Keratinocyte (primary cell): ENCODE measurements around the gene DHRS12. TPM values are rescaled to one million over a fixed set of nuclear protein-coding genes. Genes with fewer than 3 reads are reported as not detected.

Experiments used
- DNase-seq: peaks from one replicate; pipeline ENCODE4 v3.0.0-alpha.2; 2011; ENCODE audit warnings: low read depth, missing footprints, low spot score
- FAIRE-seq: peaks from 2 replicates; lab custom pipeline; 2011; peaks lifted over from hg19 to GRCh38; lab: Jason Lieb, UNC
- H2AFZ ChIP-seq: 2 replicates; pipeline ENCODE4 v1.6.0; 2012; ENCODE audit warnings: low read length, control low read depth, inconsistent platforms; ENCODE audit not compliant: control insufficient read depth
- H3K27ac ChIP-seq: 2 replicates; pipeline ENCODE4 v1.5.1; 2011; ENCODE audit warnings: low read length; ENCODE audit not compliant: control insufficient read depth, insufficient read depth
- H3K27me3 ChIP-seq: 3 replicates; pipeline ENCODE4 v1.6.0; 2011; ENCODE audit warnings: low read length; ENCODE audit not compliant: control insufficient read depth, insufficient read depth; ENCODE audit errors: extremely low read depth
- H3K36me3 ChIP-seq, 2 experiments: 2 replicates in 1 of 2; 3 replicates in 1 of 2; pipeline ENCODE4 v1.5.1; 2011; ENCODE audit warnings: low read length in 2 of 2, mild to moderate bottlenecking in 1 of 2; ENCODE audit not compliant: control insufficient read depth in 2 of 2, insufficient read depth in 2 of 2; ENCODE audit errors: extremely low read depth in 1 of 2
- H3K4me1 ChIP-seq: 3 replicates; pipeline ENCODE4 v1.5.1; 2011; ENCODE audit warnings: low read length; ENCODE audit not compliant: control insufficient read depth, insufficient read depth; ENCODE audit errors: extremely low read depth
- H3K4me2 ChIP-seq: 3 replicates; pipeline ENCODE4 v1.6.0; 2011; ENCODE audit warnings: low read depth, low read length; ENCODE audit not compliant: control insufficient read depth, insufficient read depth; ENCODE audit errors: extremely low read depth
- H3K4me3 ChIP-seq, 3 experiments: fragments of 200-600 bp in 1 of 3; sonication (generic) in 1 of 3; 2 replicates in 2 of 3; 3 replicates in 1 of 3; pipeline ENCODE4 v1.5.1; 2011 to 2016; ENCODE audit warnings: low read length in 3 of 3, mild to moderate bottlenecking in 3 of 3, control low read depth in 2 of 3, inconsistent platforms in 1 of 3, low read depth in 1 of 3, mixed read lengths in 1 of 3, mixed run types in 1 of 3, moderate library complexity in 1 of 3; ENCODE audit not compliant: control insufficient read depth in 2 of 3, insufficient read depth in 2 of 3; ENCODE audit errors: extremely low read depth in 1 of 3
- H3K79me2 ChIP-seq: 2 replicates; pipeline ENCODE4 v1.6.0; 2012; ENCODE audit warnings: low read length; ENCODE audit not compliant: control insufficient read depth, insufficient read depth
- H3K9ac ChIP-seq: 3 replicates; pipeline ENCODE4 v1.6.0; 2011; ENCODE audit warnings: low read length; ENCODE audit not compliant: control insufficient read depth, insufficient read depth; ENCODE audit errors: extremely low read depth
- H3K9me1 ChIP-seq: 3 replicates; pipeline ENCODE4 v1.6.0; 2011; ENCODE audit warnings: low read length; ENCODE audit not compliant: control insufficient read depth, insufficient read depth; ENCODE audit errors: extremely low read depth
- H3K9me3 ChIP-seq: 2 replicates; pipeline ENCODE4 v1.5.1; 2012; ENCODE audit warnings: low read depth, low read length; ENCODE audit not compliant: control insufficient read depth
- H4K20me1 ChIP-seq: 3 replicates; pipeline ENCODE4 v1.6.0; 2011; ENCODE audit warnings: low read length; ENCODE audit not compliant: control insufficient read depth, insufficient read depth; ENCODE audit errors: extremely low read depth
- CTCF ChIP-seq, 3 experiments: IDR thresholded peaks in 1 of 3; conservative IDR thresholded peaks in 1 of 3; optimal IDR thresholded peaks in 1 of 3; 2 replicates in 2 of 3; 3 replicates in 1 of 3; pipeline versions ENCODE3 to v1.5.1; 2011; ENCODE audit warnings: low read length in 3 of 3, mild to moderate bottlenecking in 3 of 3, moderate library complexity in 2 of 3, control low read depth in 1 of 3, inconsistent platforms in 1 of 3; ENCODE audit not compliant: insufficient read depth in 2 of 3; ENCODE audit errors: extremely low read depth in 1 of 3
- EZH2 ChIP-seq: IDR thresholded peaks from one replicate; pipeline ENCODE4 v1.6.1; 2012; ENCODE audit warnings: inconsistent platforms, mild to moderate bottlenecking, low read length, moderate library complexity
- dilution Hi-C: fragments of 300-500 bp; cut with MboI; formaldehyde crosslinking; loops from one replicate; pipeline ENCODE4 v1.7.0; 2020; ENCODE audit warnings: low sequenced_read_pairs; ENCODE audit not compliant: extremely low pct_ligation_motif_present
- polyA plus RNA-seq, 5 experiments: library from polyadenylated mRNA; depleted of rRNA in 3 of 5; stranded (reverse) in 3 of 5; stranded (forward) in 1 of 5; unstranded in 1 of 5; fragments of >200 nt; gene quantifications; 1 replicate in 1 of 5; 2 replicates in 3 of 5; 3 replicates in 1 of 5; pipeline versions ENCODE4 v1.2.1 to v1.2.3, GENCODE V29; 2011 to 2012; ENCODE audit warnings: missing spikeins in 2 of 5, low read depth in 1 of 5, low replicate concordance in 1 of 5

The DHRS12 gene
- polyA plus RNA-seq, 1 donor (not counting 4 experiments of a cell fraction or from before 2014, with no cell fraction given) = 6.1 TPM

GRCh38 chr13:51730927-51731326 lies 73.0 kb downstream of the DHRS12 start:
- H3K27ac ChIP-seq = no peak overlapping the region
- H3K27me3 ChIP-seq = no peaks in the 10 kb centered on the region
- dilution Hi-C loops = no loop called here
- TF ChIP-seq EZH2 (no peak), CTCF (optimal IDR thresholded peaks at IDR 0.05 in 1 of 3, IDR thresholded peaks at IDR 0.05 in 1 of 3, conservative IDR thresholded peaks at IDR 0.05 in 1 of 3; ENCODE audit: extremely low read depth in 1 of 3, insufficient read depth in 2 of 3, low read length in 3 of 3) (no peak)
- no peak overlapping the region for H3K4me2 ChIP-seq
- H3K79me2 ChIP-seq = peaks cover 10% of the 10 kb centered on the region
- no peaks in the 10 kb centered on the region for H4K20me1 ChIP-seq
- peaks cover 15 to 52% of the 10 kb centered on the region in 2 experiments for H3K36me3 ChIP-seq
- H3K4me1 ChIP-seq = peaks cover 31% of the 10 kb centered on the region
- H3K4me3 ChIP-seq = no peak overlapping the region
- H3K9me3 ChIP-seq = no peaks in the 10 kb centered on the region
- no peak overlapping the region for H3K9ac ChIP-seq
- H2AFZ ChIP-seq = no peak overlapping the region
- FAIRE-seq (no peak), DNase-seq (no peak)
- peaks cover 5% of the 10 kb centered on the region for H3K9me1 ChIP-seq

DNA sequence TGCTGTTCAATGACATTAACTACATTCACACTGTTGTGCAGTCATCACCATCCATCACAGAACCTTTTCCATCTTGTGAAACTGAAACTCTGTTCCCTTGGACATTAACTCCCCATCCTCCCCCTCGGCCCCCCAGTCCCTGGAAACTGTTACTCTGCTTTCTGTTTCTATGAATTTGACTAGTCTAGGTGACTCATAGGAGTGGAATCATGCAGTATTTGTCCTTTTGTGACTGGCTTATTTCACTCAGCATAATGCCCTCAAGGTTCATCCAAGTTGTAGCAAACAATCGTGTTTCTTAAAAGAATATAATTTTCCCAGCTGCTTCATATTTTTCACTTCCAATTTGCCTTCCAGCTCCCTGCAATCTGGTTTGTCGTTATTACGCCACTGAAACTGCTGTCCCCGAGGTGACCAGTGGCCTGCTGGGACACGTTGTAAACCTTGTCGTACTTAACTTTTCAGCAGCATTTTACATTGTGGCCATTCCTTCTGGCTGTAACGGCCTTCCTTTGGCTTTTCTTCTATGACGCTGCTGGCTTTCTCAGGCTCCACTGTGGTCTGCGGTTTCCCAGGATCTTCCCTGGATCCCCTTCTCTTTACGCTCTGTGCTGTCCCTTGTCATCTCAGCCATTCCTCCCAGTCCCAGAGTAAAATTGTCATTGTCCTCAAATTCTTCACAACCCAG lies 74.0 kb downstream of the DHRS12 start:
- TF ChIP-seq EZH2 = no peak
- no peak for TF ChIP-seq CTCF (optimal IDR thresholded peaks at IDR 0.05 in 1 of 3, IDR thresholded peaks at IDR 0.05 in 1 of 3, conservative IDR thresholded peaks at IDR 0.05 in 1 of 3; ENCODE audit: extremely low read depth in 1 of 3, insufficient read depth in 2 of 3, low read length in 3 of 3)
- H3K9ac ChIP-seq = peak overlapping the region; percentile 25
- no peak overlapping the region for H3K4me3 ChIP-seq
- H3K4me2 ChIP-seq = peak overlapping the region; percentile 18
- peaks cover 9 to 49% of the 10 kb centered on the region in 2 experiments for H3K36me3 ChIP-seq
- FAIRE-seq = no peak
- dilution Hi-C loops = no loop called here
- peaks cover 8% of the 10 kb centered on the region for H3K79me2 ChIP-seq
- no peak overlapping the region for H2AFZ ChIP-seq
- no peak for DNase-seq
- peaks cover 31% of the 10 kb centered on the region for H3K4me1 ChIP-seq
- no peaks in the 10 kb centered on the region for H4K20me1 ChIP-seq
- H3K9me3 ChIP-seq = no peaks in the 10 kb centered on the region
- no peaks in the 10 kb centered on the region for H3K27me3 ChIP-seq
- peaks cover 5% of the 10 kb centered on the region for H3K9me1 ChIP-seq
- peak overlapping the region; percentile 67 for H3K27ac ChIP-seq
